HL-60 (cell line): Measurements from ENCODE around the gene CAPG.

Experiments used
- CTCF ChIP-seq: IDR thresholded peaks from one replicate; pipeline ENCODE4 v1.5.1; 2011; ENCODE audit warnings: low read length, control low read depth, inconsistent platforms; ENCODE audit not compliant: insufficient read depth
- GABPA ChIP-seq: IDR thresholded peaks from 2 replicates; pipeline ENCODE4 v1.6.1; 2012; ENCODE audit warnings: low read depth
- POLR2AphosphoS5 ChIP-seq: IDR thresholded peaks from 2 replicates; pipeline ENCODE4 v1.6.1; 2012; ENCODE audit warnings: low read depth

DNA sequence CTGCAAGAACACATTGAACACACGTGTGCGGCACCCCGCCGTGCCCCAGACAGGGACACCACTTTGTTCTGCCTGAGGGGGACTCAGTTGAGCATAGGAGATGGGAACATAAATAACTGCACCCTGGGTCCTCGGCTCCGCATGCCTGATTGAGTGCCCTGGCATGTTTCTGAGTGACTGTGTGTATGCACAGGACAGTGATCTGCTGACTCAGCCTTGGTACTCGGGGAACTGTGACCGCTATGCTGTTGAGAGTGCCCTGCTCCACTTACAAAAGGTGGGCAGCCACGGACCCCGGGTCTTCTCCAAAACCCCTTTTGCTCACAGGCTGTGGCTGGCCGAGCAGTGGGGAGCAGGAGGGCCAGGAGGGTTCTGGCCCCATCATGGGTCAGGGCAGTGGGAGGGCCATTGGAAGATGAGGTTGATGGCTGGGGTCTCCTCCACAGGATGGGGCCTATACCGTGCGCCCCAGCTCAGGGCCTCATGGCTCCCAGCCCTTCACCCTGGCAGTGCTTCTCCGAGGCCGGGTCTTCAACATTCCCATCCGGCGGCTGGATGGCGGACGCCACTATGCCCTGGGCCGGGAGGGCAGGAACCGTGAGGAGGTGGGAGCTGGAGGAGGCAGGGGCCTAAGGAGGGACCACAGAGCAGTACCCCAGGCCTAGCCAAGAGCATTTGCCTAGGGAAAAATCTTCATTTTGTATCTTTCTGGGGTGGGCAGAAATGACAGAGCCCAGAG, 25.2 kb upstream of the CAPG start:
- TF ChIP-seq CTCF: no peak
- TF ChIP-seq GABPA: no peak
- no peak for TF ChIP-seq POLR2AphosphoS5
